ENCODE measurements around the gene ZBED4. TPM values are rescaled to one million over a fixed set of nuclear protein-coding genes. Genes with fewer than 3 reads are reported as not detected.

Gene ZBED4
- total RNA-seq, 6 experiments from 2014 or later: 4.1 to 9.3 (median 5.2) TPM

GRCh38 chr22:49924113-49924833, 70.6 kb downstream of the ZBED4 start:
- TF ChIP-seq CTCF (IDR thresholded peaks at IDR 0.05): no peak
- no peak for TF ChIP-seq POLR2A (IDR thresholded peaks at IDR 0.05)
- ATAC-seq (no peak), DNase-seq (no peak)
- Histone ChIP-seq H3K27ac (no peak overlapping the region), H3K4me1 (peaks cover 0 to 7% (median 3%) of the 10 kb centered on the region in 4 donors), H3K4me3 (no peak overlapping the region), H3K9me3 (no peaks in the 10 kb centered on the region), H3K27me3 (no peaks in the 10 kb centered on the region), H3K36me3 (peaks cover 0 to 10% (median 5%) of the 10 kb centered on the region in 4 donors)
- intact Hi-C loops (cut with DNase I): loop anchor here in 1 of 2 donors (10.0 kb wide), 1 partner anchor 159 kb away; no protein-coding TSS in a partner anchor
- WGBS (ENCODE audit: insufficient coverage, low coverage, low lambda C conversion rate, missing lambda C conversion rate): 89% methylated on average over 3 of the region's 31 CpGs

- intact Hi-C loops (cut with DNase I): loop anchor here in 1 of 2 donors (5.0 to 10.0 kb wide), 2 partner anchors 107 to 161 kb away; no protein-coding TSS in a partner anchor
- Histone ChIP-seq H3K4me3 (no peak overlapping the region), H3K27ac (peak overlapping the region in 1 of 3 donors; percentile 13), H3K9me3 (no peaks in the 10 kb centered on the region), H3K4me1 (peaks cover 0 to 4% (median 2%) of the 10 kb centered on the region in 4 donors), H3K36me3 (peaks cover 0 to 10% (median 5%) of the 10 kb centered on the region in 4 donors), H3K27me3 (no peaks in the 10 kb centered on the region)
- peak in 1 of 3 donors; percentile 34 for DNase-seq
- WGBS (ENCODE audit: insufficient coverage, low coverage, low lambda C conversion rate, missing lambda C conversion rate): 77% methylated on average over 12 of the region's 24 CpGs
- ATAC-seq: no peak
- TF ChIP-seq POLR2A (IDR thresholded peaks at IDR 0.05) (no peak), CTCF (IDR thresholded peaks at IDR 0.05) (no peak)
Measured at GRCh38 chr22:49925525-49926128, 72.0 kb downstream of the ZBED4 start.

- Histone ChIP-seq H3K4me3 (no peak overlapping the region), H3K27ac (no peak overlapping the region), H3K4me1 (peaks cover 0 to 11% (median 6%) of the 10 kb centered on the region in 4 donors), H3K36me3 (peaks cover 0 to 5% (median 2%) of the 10 kb centered on the region in 4 donors), H3K9me3 (no peaks in the 10 kb centered on the region), H3K27me3 (no peaks in the 10 kb centered on the region)
- 88% methylated on average over 7 of the region's 18 CpGs for WGBS (ENCODE audit: insufficient coverage, low coverage, low lambda C conversion rate, missing lambda C conversion rate)
- intact Hi-C loops (cut with DNase I): loop anchor here in 1 of 2 donors (5.0 to 10.0 kb wide), 2 partner anchors 105 to 162 kb away; no protein-coding TSS in a partner anchor
- no peak for TF ChIP-seq POLR2A (IDR thresholded peaks at IDR 0.05)
- no peak for TF ChIP-seq CTCF (IDR thresholded peaks at IDR 0.05)
- DNase-seq (no peak), ATAC-seq (no peak)
Measured at GRCh38 chr22:49926916-49927315, 73.3 kb downstream of the ZBED4 start.

GRCh38 chr22:49927483-49928184, 74.0 kb downstream of the ZBED4 start:
- H3K27ac ChIP-seq: no peak overlapping the region
- no peak overlapping the region for H3K4me3 ChIP-seq
- no peak for TF ChIP-seq CTCF (IDR thresholded peaks at IDR 0.05)
- intact Hi-C loops (cut with DNase I): loop anchor here (2.0 to 10.0 kb wide), 3 partner anchors 105 to 163 kb away; no protein-coding TSS in a partner anchor
- H3K36me3 ChIP-seq: peaks cover 0 to 5% (median 2%) of the 10 kb centered on the region in 4 donors
- H3K9me3 ChIP-seq: no peaks in the 10 kb centered on the region
- ATAC-seq (no peak), DNase-seq (no peak)
- WGBS (ENCODE audit: insufficient coverage, low coverage, low lambda C conversion rate, missing lambda C conversion rate): 80% methylated on average over 5 of the region's 26 CpGs
- H3K27me3 ChIP-seq: no peaks in the 10 kb centered on the region
- H3K4me1 ChIP-seq: peaks cover 0 to 11% (median 6%) of the 10 kb centered on the region in 4 donors

All from right lobe of liver (tissue), 6 donors.